Measurements from ENCODE around the gene DOCK11.
"Not testable (repeated sequence)": the region's sequence is repeated elsewhere in the genome, so short reads cannot be mapped to it uniquely, and the experiment has no call there.

The DOCK11 gene

GRCh38 chrX:118717678-118718391 lies 222.2 kb downstream of the DOCK11 start:
- FAIRE-seq (no peak), DNase-seq (ENCODE audit: insufficient read length, low spot score) (no peak)
- no peak for TF ChIP-seq POLR2A (IDR thresholded peaks at IDR 0.05; ENCODE audit: low read depth, low read length)

- DNase-seq (ENCODE audit: insufficient read length, low spot score): no peak
- no peak for FAIRE-seq
- no peak for TF ChIP-seq POLR2A (IDR thresholded peaks at IDR 0.05; ENCODE audit: low read depth, low read length)
These were observed 223.1 kb downstream of the DOCK11 start for GRCh38 chrX:118718737-118719136.

- FAIRE-seq: no peak
- no peak for DNase-seq (ENCODE audit: insufficient read length, low spot score)
- TF ChIP-seq POLR2A (IDR thresholded peaks at IDR 0.05; ENCODE audit: low read depth, low read length): no peak
These were observed 224.6 kb downstream of the DOCK11 start for GRCh38 chrX:118720058-118720707.

GRCh38 chrX:118723376-118723775 lies 227.8 kb downstream of the DOCK11 start:
- FAIRE-seq (no peak), DNase-seq (ENCODE audit: insufficient read length, low spot score) (no peak)
- no peak for TF ChIP-seq POLR2A (IDR thresholded peaks at IDR 0.05; ENCODE audit: low read depth, low read length)

GRCh38 chrX:118724365-118724764 lies 228.8 kb downstream of the DOCK11 start:
- no peak for TF ChIP-seq POLR2A (IDR thresholded peaks at IDR 0.05; ENCODE audit: low read depth, low read length)
- FAIRE-seq (no peak), DNase-seq (ENCODE audit: insufficient read length, low spot score) (no peak)

- TF ChIP-seq POLR2A (IDR thresholded peaks at IDR 0.05; ENCODE audit: low read depth, low read length): no peak
- FAIRE-seq (peak; percentile 57), DNase-seq (ENCODE audit: insufficient read length, low spot score) (peak; percentile 35)
These were observed 229.2 kb downstream of the DOCK11 start for GRCh38 chrX:118724775-118725174.

- no peak for TF ChIP-seq POLR2A (IDR thresholded peaks at IDR 0.05; ENCODE audit: low read depth, low read length)
- no peak for FAIRE-seq
- DNase-seq (ENCODE audit: insufficient read length, low spot score): no peak
These were observed 230.8 kb downstream of the DOCK11 start for GRCh38 chrX:118726396-118726795.

GRCh38 chrX:118726887-118727685 lies 231.5 kb downstream of the DOCK11 start, which contains the start of gene IL13RA1:
Gene IL13RA1 (plus strand): TSS chrX:118727606. CDS start chrX:118727639, 33 bp downstream.
- DNase-seq (ENCODE audit: insufficient read length, low spot score) (peak; percentile 69), FAIRE-seq (peak; percentile 11)
- peak; percentile 71 for TF ChIP-seq POLR2A (IDR thresholded peaks at IDR 0.05; ENCODE audit: low read depth, low read length)

GRCh38 chrX:118727686-118728339 lies 232.2 kb downstream of the DOCK11 start:
- DNase-seq (ENCODE audit: insufficient read length, low spot score) (no peak), FAIRE-seq (no peak)
- no peak for TF ChIP-seq POLR2A (IDR thresholded peaks at IDR 0.05; ENCODE audit: low read depth, low read length)

- TF ChIP-seq POLR2A (IDR thresholded peaks at IDR 0.05; ENCODE audit: low read depth, low read length): no peak
- FAIRE-seq (no peak), DNase-seq (ENCODE audit: insufficient read length, low spot score) (no peak)
These were observed 233.5 kb downstream of the DOCK11 start for GRCh38 chrX:118729042-118729652.

GRCh38 chrX:118730500-118731247 lies 235.1 kb downstream of the DOCK11 start:
- FAIRE-seq (peak; percentile 80), DNase-seq (ENCODE audit: insufficient read length, low spot score) (no peak)
- no peak for TF ChIP-seq POLR2A (IDR thresholded peaks at IDR 0.05; ENCODE audit: low read depth, low read length)

- not testable (repeated sequence) for FAIRE-seq; DNase-seq (ENCODE audit: insufficient read length, low spot score)
These were observed 236.9 kb downstream of the DOCK11 start for GRCh38 chrX:118732551-118732950.

GRCh38 chrX:118734909-118735308 lies 239.3 kb downstream of the DOCK11 start:
- TF ChIP-seq POLR2A (IDR thresholded peaks at IDR 0.05; ENCODE audit: low read depth, low read length): no peak
- FAIRE-seq: no peak
- no peak for DNase-seq (ENCODE audit: insufficient read length, low spot score)

All from H54 (cell line).